H1 (cell line): ENCODE results near the gene UPP1. TPM values are rescaled to one million over a fixed set of nuclear protein-coding genes. Genes with fewer than 3 reads are reported as not detected.

Experiments
- CBX5 ChIP-seq: fragments of 300-800, 300-1000 bp; sonication (generic); IDR thresholded peaks from 2 replicates; pipeline ENCODE4 v1.7.1; 2016; ENCODE audit warnings: antibody characterized with exemption, low read length, low read depth
- CHD1 ChIP-seq: IDR thresholded peaks from 2 replicates; pipeline ENCODE4 v1.6.1; 2012; ENCODE audit warnings: low read depth, low read length, improper control_type of control experiment
- HDAC2 ChIP-seq, 2 experiments: fragments of 300-600 bp in 1 of 2; sonication (generic) in 1 of 2; IDR thresholded peaks; 2 replicates each; pipeline ENCODE4 v1.6.1; 2011 to 2012; ENCODE audit warnings: low read depth in 2 of 2, low read length in 2 of 2, mild to moderate bottlenecking in 2 of 2, moderate library complexity in 2 of 2, borderline replicate concordance in 1 of 2, inconsistent platforms in 1 of 2
- RFX5 ChIP-seq: IDR thresholded peaks from 2 replicates; pipeline ENCODE4 v1.6.1; 2011; ENCODE audit warnings: low read depth, low read length, improper control_type of control experiment, borderline replicate concordance
- TAF1 ChIP-seq: IDR thresholded peaks from 2 replicates; pipeline ENCODE4 v1.6.1; 2011; ENCODE audit warnings: mild to moderate bottlenecking, low read depth, low read length
- polyA plus RNA-seq, 7 experiments: library from polyadenylated mRNA; depleted of rRNA in 3 of 7; stranded (reverse) in 5 of 7; unstranded in 2 of 7; fragments of >200 nt in 5 of 7; fragments of 200-250 nt in 2 of 7; gene quantifications; 1 replicate in 5 of 7; 2 replicates in 1 of 7; 4 replicates in 1 of 7; pipeline versions ENCODE4 v1.2.1 to v1.2.3, GENCODE V29; 2011 to 2013; ENCODE audit warnings: missing spikeins in 2 of 7, mixed read lengths in 2 of 7
- total RNA-seq: library from RNA; stranded (reverse); fragmentation: NEBNext Ultra II Directional; extraction: Animal tissue kit (Norgen Biotek cat#: 25700); gene quantifications from 2 replicates; pipeline ENCODE4 v1.2.1, GENCODE V29; 2021

The UPP1 gene
- total and polyA plus RNA-seq, 2 of the 8 experiments (the other 6 are each of a cell fraction or from before 2014, with no cell fraction given): 40.7 to 46.2 TPM

DNA sequence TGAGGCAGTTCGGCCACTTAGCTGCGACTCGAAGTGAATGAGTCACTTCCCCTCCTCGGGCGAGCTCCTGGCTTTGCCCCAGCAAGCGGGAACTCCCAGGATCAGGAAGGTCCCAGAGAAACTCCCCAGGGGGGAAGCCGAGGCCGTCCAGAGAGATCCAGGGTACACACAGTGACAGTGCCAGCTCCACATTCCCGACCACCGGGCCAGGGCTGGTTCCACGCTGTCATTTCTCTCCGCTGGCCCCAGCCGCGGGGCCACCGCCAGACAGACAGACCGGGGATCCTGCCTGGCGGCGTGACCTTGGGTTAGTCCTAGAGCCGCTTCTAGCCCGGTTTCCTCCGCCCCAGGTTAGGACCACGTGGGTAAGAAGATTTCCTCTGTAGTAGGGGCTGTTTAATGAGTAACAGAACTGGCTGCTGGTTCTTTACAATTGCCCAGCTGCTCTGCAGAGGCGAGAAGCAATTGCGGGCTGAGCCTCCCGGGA is 463 bp upstream of the UPP1 start (continued):
- TF ChIP-seq HDAC2 (IDR thresholded peaks at IDR 0.05; ENCODE audit: borderline replicate concordance in 1 of 2, low read depth in 2 of 2, low read length in 2 of 2) (0 out of 4 replicates have a peak, but pooled peaks of 1 of the 2 experiments have one; percentile 15), TAF1 (peak; percentile 79), RFX5 (no peak), CHD1 (no peak), CBX5 (no peak)
